Measurements from ENCODE around the gene ERBB4.

The ERBB4 gene

DNA sequence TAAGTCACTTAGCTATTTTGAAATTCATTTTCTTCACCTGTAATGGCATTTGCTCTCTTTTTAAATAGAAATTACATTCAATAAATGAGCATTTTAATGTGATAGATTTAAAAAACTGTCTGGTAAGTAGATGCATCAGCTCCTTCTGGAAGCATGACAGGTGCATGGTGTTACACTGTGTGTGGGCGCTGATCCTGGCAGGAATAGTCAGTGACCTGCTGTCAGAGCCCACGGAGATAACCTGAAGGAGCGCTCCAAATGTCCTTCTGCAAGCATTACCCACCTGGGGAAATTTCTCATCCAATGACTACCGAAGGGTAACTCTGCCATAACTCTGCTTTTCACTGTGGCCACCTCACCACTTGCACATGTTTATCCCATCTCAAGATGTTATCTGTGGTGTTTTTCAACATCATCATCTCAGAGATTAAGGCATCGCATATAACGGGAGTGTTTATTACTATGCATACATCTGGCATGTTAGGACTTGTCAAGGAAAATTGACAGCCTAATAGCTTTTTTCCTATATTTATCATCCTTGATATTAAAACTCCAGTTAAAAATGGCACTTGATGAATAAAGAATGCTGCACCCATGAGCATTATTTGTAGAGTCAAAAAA lies 637.3 kb downstream of the ERBB4 start:
- Histone ChIP-seq H4K20me1 (ENCODE audit: insufficient read depth, low read length) (no peaks in the 10 kb centered on the region), H3K9me3 (replicated peaks; ENCODE audit: insufficient read depth, low read length) (no peaks in the 10 kb centered on the region), H3K36me3 (replicated peaks; ENCODE audit: insufficient read depth, low read length) (no peaks in the 10 kb centered on the region), H3K4me3 (ENCODE audit: low read length) (no peak overlapping the region), H3K9me2 (replicated peaks; ENCODE audit: insufficient read depth, low read length) (no peaks in the 10 kb centered on the region), H3K27ac (ENCODE audit: low read length) (no peak overlapping the region), H2AFZ (ENCODE audit: low read length) (no peak overlapping the region), H3K4me2 (ENCODE audit: low read depth, low read length) (no peak overlapping the region), H3K4me1 (ENCODE audit: low read length) (no peaks in the 10 kb centered on the region), H3K9ac (ENCODE audit: low read length) (no peak overlapping the region), H3F3A (ENCODE audit: insufficient read depth, low read length) (no peaks in the 10 kb centered on the region), H3K79me2 (ENCODE audit: low read length) (no peaks in the 10 kb centered on the region), H3K27me3 (replicated peaks; ENCODE audit: insufficient read depth, low read length) (no peaks in the 10 kb centered on the region)
- no peak for TF ChIP-seq EZH2 (optimal IDR thresholded peaks at IDR 0.05; ENCODE audit: low read depth, low read length)
- no peak for DNase-seq

DNA sequence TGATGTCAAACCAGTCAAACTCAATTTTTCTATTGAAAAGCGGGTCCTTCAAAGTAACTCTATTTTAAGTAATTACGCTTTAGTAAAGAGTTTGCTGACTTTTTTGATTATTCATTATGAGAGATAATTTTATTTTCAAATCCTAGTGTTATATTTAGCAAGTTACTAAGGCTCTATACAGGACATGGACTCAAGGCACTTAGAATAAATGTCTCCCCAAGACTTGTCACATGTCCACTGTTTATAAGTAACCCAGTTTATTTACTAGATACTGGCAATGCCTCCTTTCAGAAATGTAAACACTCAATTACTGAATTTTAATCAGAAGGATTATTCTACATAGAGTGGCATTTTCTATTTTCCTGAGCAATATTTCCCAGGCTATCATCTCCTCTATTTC lies 638.1 kb downstream of the ERBB4 start:
- Histone ChIP-seq H4K20me1 (ENCODE audit: insufficient read depth, low read length) (no peaks in the 10 kb centered on the region), H3K27ac (ENCODE audit: low read length) (no peak overlapping the region), H3K4me1 (ENCODE audit: low read length) (no peaks in the 10 kb centered on the region), H3K36me3 (replicated peaks; ENCODE audit: insufficient read depth, low read length) (no peaks in the 10 kb centered on the region), H3K4me3 (ENCODE audit: low read length) (no peak overlapping the region), H3K9me2 (replicated peaks; ENCODE audit: insufficient read depth, low read length) (no peaks in the 10 kb centered on the region), H2AFZ (ENCODE audit: low read length) (no peak overlapping the region), H3K9ac (ENCODE audit: low read length) (no peak overlapping the region), H3K9me3 (replicated peaks; ENCODE audit: insufficient read depth, low read length) (no peaks in the 10 kb centered on the region), H3F3A (ENCODE audit: insufficient read depth, low read length) (no peaks in the 10 kb centered on the region), H3K4me2 (ENCODE audit: low read depth, low read length) (no peak overlapping the region), H3K79me2 (ENCODE audit: low read length) (no peaks in the 10 kb centered on the region), H3K27me3 (replicated peaks; ENCODE audit: insufficient read depth, low read length) (no peaks in the 10 kb centered on the region)
- DNase-seq = no peak
- TF ChIP-seq, protein P1, sequence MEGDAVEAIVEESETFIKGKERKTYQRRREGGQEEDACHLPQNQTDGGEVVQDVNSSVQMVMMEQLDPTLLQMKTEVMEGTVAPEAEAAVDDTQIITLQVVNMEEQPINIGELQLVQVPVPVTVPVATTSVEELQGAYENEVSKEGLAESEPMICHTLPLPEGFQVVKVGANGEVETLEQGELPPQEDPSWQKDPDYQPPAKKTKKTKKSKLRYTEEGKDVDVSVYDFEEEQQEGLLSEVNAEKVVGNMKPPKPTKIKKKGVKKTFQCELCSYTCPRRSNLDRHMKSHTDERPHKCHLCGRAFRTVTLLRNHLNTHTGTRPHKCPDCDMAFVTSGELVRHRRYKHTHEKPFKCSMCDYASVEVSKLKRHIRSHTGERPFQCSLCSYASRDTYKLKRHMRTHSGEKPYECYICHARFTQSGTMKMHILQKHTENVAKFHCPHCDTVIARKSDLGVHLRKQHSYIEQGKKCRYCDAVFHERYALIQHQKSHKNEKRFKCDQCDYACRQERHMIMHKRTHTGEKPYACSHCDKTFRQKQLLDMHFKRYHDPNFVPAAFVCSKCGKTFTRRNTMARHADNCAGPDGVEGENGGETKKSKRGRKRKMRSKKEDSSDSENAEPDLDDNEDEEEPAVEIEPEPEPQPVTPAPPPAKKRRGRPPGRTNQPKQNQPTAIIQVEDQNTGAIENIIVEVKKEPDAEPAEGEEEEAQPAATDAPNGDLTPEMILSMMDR (IDR thresholded peaks at IDR 0.05; ENCODE audit: low read length) = no peak
- TF ChIP-seq EZH2 (optimal IDR thresholded peaks at IDR 0.05; ENCODE audit: low read depth, low read length) (no peak), EZH2phosphoT487 (IDR thresholded peaks at IDR 0.05; ENCODE audit: low read length) (no peak)

DNA sequence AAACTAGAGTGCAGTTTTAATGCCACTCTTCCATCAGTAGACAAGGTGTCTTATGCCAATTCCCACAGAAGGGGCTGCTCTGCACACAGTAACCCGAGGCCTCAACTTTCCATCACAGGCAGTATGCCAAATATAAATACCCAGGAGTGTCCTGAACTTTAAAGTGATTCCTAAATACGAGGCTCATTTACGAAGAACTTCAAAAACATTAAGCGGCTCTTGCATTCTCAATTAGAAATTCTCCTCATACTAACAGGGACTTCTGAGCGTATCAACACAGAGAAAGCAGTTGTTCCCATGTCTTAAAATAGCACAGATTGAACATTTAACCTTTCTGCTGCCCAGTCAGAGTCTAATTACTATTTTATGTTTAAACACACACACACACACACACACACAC lies 638.6 kb downstream of the ERBB4 start:
- Histone ChIP-seq H4K20me1 (ENCODE audit: insufficient read depth, low read length) (no peaks in the 10 kb centered on the region), H3K4me2 (ENCODE audit: low read depth, low read length) (no peak overlapping the region), H3K27ac (ENCODE audit: low read length) (no peak overlapping the region), H3K36me3 (replicated peaks; ENCODE audit: insufficient read depth, low read length) (no peaks in the 10 kb centered on the region), H3K27me3 (replicated peaks; ENCODE audit: insufficient read depth, low read length) (no peaks in the 10 kb centered on the region), H3F3A (ENCODE audit: insufficient read depth, low read length) (no peaks in the 10 kb centered on the region), H3K79me2 (ENCODE audit: low read length) (no peaks in the 10 kb centered on the region), H3K9me2 (replicated peaks; ENCODE audit: insufficient read depth, low read length) (no peaks in the 10 kb centered on the region), H2AFZ (ENCODE audit: low read length) (no peak overlapping the region), H3K4me1 (ENCODE audit: low read length) (no peaks in the 10 kb centered on the region), H3K9me3 (replicated peaks; ENCODE audit: insufficient read depth, low read length) (no peaks in the 10 kb centered on the region), H3K9ac (ENCODE audit: low read length) (no peak overlapping the region), H3K4me3 (ENCODE audit: low read length) (no peak overlapping the region)
- TF ChIP-seq EZH2 (optimal IDR thresholded peaks at IDR 0.05; ENCODE audit: low read depth, low read length) (no peak), EZH2phosphoT487 (IDR thresholded peaks at IDR 0.05; ENCODE audit: low read length) (no peak)
- TF ChIP-seq, protein P1 (IDR thresholded peaks at IDR 0.05; ENCODE audit: low read length) = no peak
- DNase-seq = no peak

DNA sequence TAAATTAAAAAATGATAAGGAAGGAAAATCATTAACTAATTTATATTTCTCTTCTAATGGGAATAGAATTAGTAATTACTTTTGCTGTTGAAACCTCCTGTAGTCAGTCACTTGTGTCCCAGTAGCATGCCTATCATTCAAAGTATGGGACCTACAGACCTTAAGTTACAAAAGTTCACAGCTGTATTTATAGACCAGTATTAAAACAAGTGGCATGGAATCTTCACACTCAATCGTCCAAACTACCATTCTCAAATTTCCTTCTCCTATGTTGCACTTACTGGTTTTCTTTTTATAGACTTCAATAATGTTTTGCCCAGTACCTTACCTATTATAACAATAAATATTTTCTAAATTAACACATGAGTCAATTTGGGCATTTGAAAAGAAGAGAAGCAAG lies 639.9 kb downstream of the ERBB4 start:
- H3K9ac ChIP-seq (ENCODE audit: low read length) = no peak overlapping the region
- no peaks in the 10 kb centered on the region for H3K9me2 ChIP-seq (replicated peaks; ENCODE audit: insufficient read depth, low read length)
- no peak overlapping the region for H3K4me3 ChIP-seq (ENCODE audit: low read length)
- no peaks in the 10 kb centered on the region for H3F3A ChIP-seq (ENCODE audit: insufficient read depth, low read length)
- no peaks in the 10 kb centered on the region for H4K20me1 ChIP-seq (ENCODE audit: insufficient read depth, low read length)
- no peaks in the 10 kb centered on the region for H3K9me3 ChIP-seq (replicated peaks; ENCODE audit: insufficient read depth, low read length)
- no peaks in the 10 kb centered on the region for H3K79me2 ChIP-seq (ENCODE audit: low read length)
- H3K27me3 ChIP-seq (replicated peaks; ENCODE audit: insufficient read depth, low read length) = no peaks in the 10 kb centered on the region
- no peak overlapping the region for H3K4me2 ChIP-seq (ENCODE audit: low read depth, low read length)
- no peaks in the 10 kb centered on the region for H3K4me1 ChIP-seq (ENCODE audit: low read length)
- H3K36me3 ChIP-seq (replicated peaks; ENCODE audit: insufficient read depth, low read length) = no peaks in the 10 kb centered on the region
- TF ChIP-seq EZH2phosphoT487 (IDR thresholded peaks at IDR 0.05; ENCODE audit: low read length) (no peak), EZH2 (optimal IDR thresholded peaks at IDR 0.05; ENCODE audit: low read depth, low read length) (no peak)
- TF ChIP-seq, protein P1 (IDR thresholded peaks at IDR 0.05; ENCODE audit: low read length) = no peak
- DNase-seq = no peak
- H3K27ac ChIP-seq (ENCODE audit: low read length) = no peak overlapping the region
- H2AFZ ChIP-seq (ENCODE audit: low read length) = no peak overlapping the region

Data from MM.1S (cell line).